NB4 (cell line): ENCODE data around the gene ENPP3.

ENCODE experiments used
- DNase-seq: peaks from one replicate; pipeline ENCODE4 v3.0.0; 2010; ENCODE audit warnings: low read depth
- H3K4me3 ChIP-seq: one replicate; pipeline ENCODE4 v1.5.1; 2011; ENCODE audit warnings: mild to moderate bottlenecking, low read depth, low read length, moderate library complexity
- MYC ChIP-seq: IDR thresholded peaks from 2 replicates; pipeline ENCODE4 v1.6.1; 2011; ENCODE audit warnings: low read depth, low read length
- POLR2A ChIP-seq: IDR thresholded peaks from 2 replicates; pipeline ENCODE4 v1.6.1; 2011; ENCODE audit warnings: mild to moderate bottlenecking; ENCODE audit not compliant: insufficient read length; ENCODE audit errors: extremely low read depth
- TF ChIP-seq, protein P1 (sequence below): IDR thresholded peaks from one replicate; pipeline ENCODE4 v1.5.1; 2012; ENCODE audit warnings: low read depth, low read length
- TF ChIP-seq, protein P2 (sequence below): IDR thresholded peaks from 2 replicates; pipeline ENCODE4 v1.6.1; 2011; ENCODE audit warnings: low read depth, low read length

ENPP3 gene

DNA sequence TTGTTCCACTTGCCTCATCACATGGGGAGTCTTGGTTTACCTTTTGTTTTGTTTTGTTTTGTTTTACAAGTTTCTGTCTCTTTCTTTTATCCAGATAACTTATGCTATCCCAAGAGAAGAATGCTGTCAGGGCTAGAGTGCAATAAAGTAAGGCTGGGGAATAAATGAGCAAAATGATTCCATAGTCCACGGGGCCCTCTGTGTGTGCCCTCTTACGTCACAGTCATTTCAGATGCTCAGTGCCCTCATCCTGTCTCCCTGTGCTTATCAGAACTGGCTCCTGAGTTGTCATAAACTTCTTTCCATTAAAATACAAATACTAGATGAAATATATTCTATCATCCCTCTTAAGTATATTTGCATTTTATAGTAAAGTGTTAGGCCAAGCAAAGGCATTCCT, 139.9 kb downstream of the ENPP3 start:
- TF ChIP-seq POLR2A (no peak), MYC (no peak)
- TF ChIP-seq, protein P1, sequence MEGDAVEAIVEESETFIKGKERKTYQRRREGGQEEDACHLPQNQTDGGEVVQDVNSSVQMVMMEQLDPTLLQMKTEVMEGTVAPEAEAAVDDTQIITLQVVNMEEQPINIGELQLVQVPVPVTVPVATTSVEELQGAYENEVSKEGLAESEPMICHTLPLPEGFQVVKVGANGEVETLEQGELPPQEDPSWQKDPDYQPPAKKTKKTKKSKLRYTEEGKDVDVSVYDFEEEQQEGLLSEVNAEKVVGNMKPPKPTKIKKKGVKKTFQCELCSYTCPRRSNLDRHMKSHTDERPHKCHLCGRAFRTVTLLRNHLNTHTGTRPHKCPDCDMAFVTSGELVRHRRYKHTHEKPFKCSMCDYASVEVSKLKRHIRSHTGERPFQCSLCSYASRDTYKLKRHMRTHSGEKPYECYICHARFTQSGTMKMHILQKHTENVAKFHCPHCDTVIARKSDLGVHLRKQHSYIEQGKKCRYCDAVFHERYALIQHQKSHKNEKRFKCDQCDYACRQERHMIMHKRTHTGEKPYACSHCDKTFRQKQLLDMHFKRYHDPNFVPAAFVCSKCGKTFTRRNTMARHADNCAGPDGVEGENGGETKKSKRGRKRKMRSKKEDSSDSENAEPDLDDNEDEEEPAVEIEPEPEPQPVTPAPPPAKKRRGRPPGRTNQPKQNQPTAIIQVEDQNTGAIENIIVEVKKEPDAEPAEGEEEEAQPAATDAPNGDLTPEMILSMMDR = no peak
- TF ChIP-seq, protein P2, sequence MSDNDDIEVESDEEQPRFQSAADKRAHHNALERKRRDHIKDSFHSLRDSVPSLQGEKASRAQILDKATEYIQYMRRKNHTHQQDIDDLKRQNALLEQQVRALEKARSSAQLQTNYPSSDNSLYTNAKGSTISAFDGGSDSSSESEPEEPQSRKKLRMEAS = no peak
- DNase-seq = no peak
- no peak overlapping the region for H3K4me3 ChIP-seq

DNA sequence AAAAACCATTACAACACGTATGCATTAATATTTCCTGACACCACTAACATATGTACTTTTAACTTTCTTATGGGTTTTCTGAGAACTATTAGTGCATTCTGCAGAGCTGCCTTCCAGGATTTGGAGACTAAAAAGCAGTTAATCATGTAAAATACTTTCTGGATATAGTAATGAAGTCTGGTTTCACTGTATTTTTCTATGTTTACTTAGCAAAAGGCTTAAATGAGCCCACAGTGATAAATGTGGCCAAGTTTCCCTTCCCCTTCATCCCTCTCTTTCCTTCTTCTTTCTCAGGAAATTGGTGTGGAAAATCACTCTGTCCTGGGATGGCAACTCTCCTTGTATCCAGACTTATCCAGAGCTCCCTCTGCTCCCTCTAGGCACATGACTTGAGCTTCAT, 141.1 kb downstream of the ENPP3 start:
- no peak overlapping the region for H3K4me3 ChIP-seq
- TF ChIP-seq, protein P2 = no peak
- TF ChIP-seq, protein P1 = no peak
- TF ChIP-seq MYC = no peak
- no peak for TF ChIP-seq POLR2A
- DNase-seq = no peak

DNA sequence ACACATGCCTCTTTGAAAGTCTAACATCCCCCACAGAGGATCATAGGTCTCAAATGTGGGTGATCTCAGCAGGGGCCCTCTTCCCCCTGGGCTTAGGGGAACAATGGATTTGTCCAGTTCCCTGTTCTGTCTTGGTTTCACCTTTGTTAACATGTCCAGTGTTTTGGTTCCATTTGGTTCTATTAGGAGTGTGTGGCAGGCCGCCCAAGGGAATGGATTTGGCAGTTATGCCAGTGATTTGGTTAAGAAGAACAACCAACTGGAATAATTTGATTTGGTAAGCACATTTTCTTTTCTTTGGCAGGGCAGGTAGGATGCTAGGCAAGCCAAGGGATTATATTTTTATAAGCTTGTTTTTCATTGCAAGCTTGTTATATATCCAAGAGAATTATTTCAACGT, 142.2 kb downstream of the ENPP3 start:
- no peak for DNase-seq
- no peak overlapping the region for H3K4me3 ChIP-seq
- TF ChIP-seq, protein P2 = no peak
- TF ChIP-seq POLR2A = no peak
- TF ChIP-seq, protein P1 = no peak
- no peak for TF ChIP-seq MYC

DNA sequence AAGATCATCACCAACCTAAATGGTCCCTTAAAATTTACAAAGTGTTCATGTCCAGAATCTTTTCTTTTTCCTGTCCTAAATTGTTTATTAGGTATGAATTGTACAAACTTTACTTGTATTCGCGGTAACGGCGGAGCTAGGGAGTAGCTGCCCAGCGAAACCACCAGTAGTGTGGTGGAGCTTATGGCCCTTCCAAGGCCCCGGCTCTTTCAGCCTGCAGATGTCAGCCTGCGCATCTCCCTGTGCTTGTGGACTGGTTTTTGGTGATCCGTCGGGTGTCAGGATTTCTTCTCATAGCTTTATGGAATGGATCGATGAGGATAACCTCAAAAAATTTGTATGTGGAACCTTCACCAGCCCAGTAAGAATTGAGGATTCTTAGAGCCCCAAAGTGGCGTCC, 143.5 kb downstream of the ENPP3 start:
- no peak for TF ChIP-seq POLR2A
- TF ChIP-seq, protein P2 = no peak
- no peak for TF ChIP-seq MYC
- TF ChIP-seq, protein P1 = no peak

DNA sequence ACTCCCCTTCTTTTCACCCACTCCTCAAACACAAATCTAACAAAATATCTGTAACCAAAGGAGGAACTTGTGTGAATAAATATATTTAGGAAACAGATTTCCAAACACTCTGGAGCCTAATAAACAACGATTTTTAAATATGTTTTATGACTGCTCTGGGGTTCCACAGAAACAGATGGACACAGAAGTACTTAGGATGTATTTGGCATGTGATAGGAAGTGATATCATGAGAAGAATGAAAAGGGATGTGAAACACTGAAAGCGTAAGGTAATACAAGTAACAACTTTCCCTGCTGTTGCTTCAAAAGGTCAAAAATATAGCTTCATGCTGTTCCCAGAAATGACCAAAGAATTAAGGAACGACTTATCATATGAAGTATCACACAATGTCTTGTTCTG, 144.6 kb downstream of the ENPP3 start:
- TF ChIP-seq, protein P1 = no peak
- TF ChIP-seq MYC (no peak), POLR2A (no peak)
- TF ChIP-seq, protein P2 = no peak
- H3K4me3 ChIP-seq = no peak overlapping the region

More for the DNA sequence above, 143.5 kb downstream of the ENPP3 start:
- no peak overlapping the region for H3K4me3 ChIP-seq
- no peak for DNase-seq

DNA sequence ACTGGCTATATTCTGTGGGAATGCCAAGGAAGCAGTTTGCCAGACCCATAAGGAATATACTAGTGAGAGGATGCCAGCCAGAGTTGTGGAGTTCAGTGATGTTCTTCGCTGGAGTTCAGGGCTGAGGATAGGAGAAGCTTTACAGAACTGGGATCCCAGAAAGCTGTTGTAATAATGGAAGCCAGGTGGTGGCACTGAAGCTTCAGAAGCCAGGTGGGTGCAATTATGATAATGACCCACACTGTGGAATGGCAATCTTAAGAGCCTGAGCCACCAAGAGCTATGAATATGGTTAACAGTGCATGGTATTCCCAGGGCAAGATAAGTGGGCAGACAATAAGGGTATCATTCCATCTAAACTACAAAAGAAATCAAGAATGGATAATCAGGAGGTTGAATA, 145.7 kb downstream of the ENPP3 start:
- H3K4me3 ChIP-seq = no peak overlapping the region
- DNase-seq = no peak
- TF ChIP-seq MYC (no peak), POLR2A (no peak)
- TF ChIP-seq, protein P1 = no peak
- TF ChIP-seq, protein P2 = no peak

More for the DNA sequence above, 144.6 kb downstream of the ENPP3 start:
- DNase-seq = no peak
